HG03039 (cell line): ENCODE results near the gene DMC1.
A peak's percentile ranks its signal among the peaks of the same experiment; 100 is the strongest.
"Not testable (repeated sequence)": the region's sequence is repeated elsewhere in the genome, so short reads cannot be mapped to it uniquely, and the experiment has no call there.

Experiments
- ATAC-seq: cut with Tn5 transposase; IDR thresholded peaks from one replicate; pipeline ENCODE4 v1.9.1; 2021; ENCODE audit warnings: mild to moderate bottlenecking, moderate library complexity; ENCODE audit not compliant: unreplicated experiment

Gene DMC1

GRCh38 chr22:38569972-38570778 lies at the start of gene DMC1:
Gene DMC1, minus strand, starts transcription at chr22:38570183. Its CDS starts 1,927 bp downstream, at chr22:38568256.
- ATAC-seq: peak; percentile 66

- no peak for ATAC-seq
These were observed 48.7 kb upstream of the DMC1 start for GRCh38 chr22:38618682-38619081.

- no peak for ATAC-seq
These were observed 48.3 kb upstream of the DMC1 start for GRCh38 chr22:38618258-38618657.

- ATAC-seq: not testable (repeated sequence)
These were observed 45.1 kb upstream of the DMC1 start for GRCh38 chr22:38615064-38615405.

GRCh38 chr22:38614332-38615063 lies 44.5 kb upstream of the DMC1 start:
- ATAC-seq: no peak

GRCh38 chr22:38613588-38613987 lies 43.6 kb upstream of the DMC1 start:
- ATAC-seq: no peak

- no peak for ATAC-seq
These were observed 42.4 kb upstream of the DMC1 start for GRCh38 chr22:38612217-38613006.

- ATAC-seq: no peak
These were observed 41.6 kb upstream of the DMC1 start for GRCh38 chr22:38611559-38611958.

- ATAC-seq: no peak
These were observed 40.3 kb upstream of the DMC1 start for GRCh38 chr22:38610234-38610633.

- ATAC-seq: no peak
These were observed 39.2 kb upstream of the DMC1 start for GRCh38 chr22:38608992-38609750.

- ATAC-seq: no peak
These were observed 37.7 kb upstream of the DMC1 start for GRCh38 chr22:38607680-38608079.

- ATAC-seq: no peak
These were observed 32.2 kb upstream of the DMC1 start for GRCh38 chr22:38602166-38602565.

- ATAC-seq: no peak
These were observed 31.3 kb upstream of the DMC1 start for GRCh38 chr22:38601221-38601764.

- ATAC-seq: no peak
These were observed 29.5 kb upstream of the DMC1 start for GRCh38 chr22:38599466-38599865.

- not testable (repeated sequence) for ATAC-seq
These were observed 12.9 kb upstream of the DMC1 start for GRCh38 chr22:38582923-38583322.

- ATAC-seq: no peak
These were observed 8.5 kb upstream of the DMC1 start for GRCh38 chr22:38578505-38578904.

GRCh38 chr22:38572065-38572464 lies 2.1 kb upstream of the DMC1 start:
- no peak for ATAC-seq

- ATAC-seq: no peak
These were observed 889 bp upstream of the DMC1 start for GRCh38 chr22:38570779-38571364.

- no peak for ATAC-seq
These were observed 607 bp downstream of the DMC1 start for GRCh38 chr22:38569181-38569971.
